KOPT-K1 (cell line): ENCODE measurements around the gene MAPK1IP1L.

Experiments
- H3K27ac ChIP-seq: fragments of 200-600 bp; sonication (generic); 2 replicates; pipeline ENCODE4 v1.5.1; 2016; ENCODE audit warnings: antibody characterized with exemption, mild to moderate bottlenecking, low read depth, low read length; ENCODE audit not compliant: poor library complexity, severe bottlenecking
- H3K36me3 ChIP-seq: fragments of 200-600 bp; sonication (generic); 2 replicates; pipeline ENCODE4 v1.5.1; 2017; ENCODE audit warnings: antibody characterized with exemption, mild to moderate bottlenecking, low read length, moderate library complexity; ENCODE audit not compliant: insufficient read depth
- H3K9me3 ChIP-seq: fragments of 200-600 bp; sonication (generic); 2 replicates; pipeline ENCODE4 v1.5.1; 2017; ENCODE audit warnings: antibody characterized with exemption, low read length, mild to moderate bottlenecking; ENCODE audit not compliant: insufficient read depth, poor library complexity, severe bottlenecking

Gene MAPK1IP1L

GRCh38 chr14:55098561-55098898 is 47.1 kb downstream of the MAPK1IP1L start:
- Histone ChIP-seq H3K27ac (peak overlapping the region; percentile 27), H3K36me3 (no peaks in the 10 kb centered on the region), H3K9me3 (no peaks in the 10 kb centered on the region)

- no peaks in the 10 kb centered on the region for H3K36me3 ChIP-seq
- H3K9me3 ChIP-seq = peaks cover 9% of the 10 kb centered on the region
- H3K27ac ChIP-seq = no peak overlapping the region
Observed at GRCh38 chr14:55099756-55100155, 48.3 kb downstream of the MAPK1IP1L start.

GRCh38 chr14:55101698-55102097 is 50.3 kb downstream of the MAPK1IP1L start:
- Histone ChIP-seq H3K9me3 (peaks cover 10% of the 10 kb centered on the region), H3K27ac (peak overlapping the region; percentile 85), H3K36me3 (no peaks in the 10 kb centered on the region)

GRCh38 chr14:55102141-55102621 is 50.7 kb downstream of the MAPK1IP1L start:
- H3K9me3 ChIP-seq = peaks cover 10% of the 10 kb centered on the region
- H3K27ac ChIP-seq = peak overlapping the region; percentile 85
- H3K36me3 ChIP-seq = no peaks in the 10 kb centered on the region

GRCh38 chr14:55103005-55103640 is 51.7 kb downstream of the MAPK1IP1L start:
- H3K27ac ChIP-seq = peak overlapping the region; percentile 85

GRCh38 chr14:55103971-55104954 is 52.8 kb downstream of the MAPK1IP1L start:
- Histone ChIP-seq H3K27ac (peak overlapping the region; percentile 85), H3K36me3 (no peaks in the 10 kb centered on the region), H3K9me3 (peaks cover 10% of the 10 kb centered on the region)

More at GRCh38 chr14:55103005-55103640, 51.7 kb downstream of the MAPK1IP1L start:
- Histone ChIP-seq H3K36me3 (no peaks in the 10 kb centered on the region), H3K9me3 (peaks cover 10% of the 10 kb centered on the region)

GRCh38 chr14:55105991-55106390 is 54.5 kb downstream of the MAPK1IP1L start:
- no peaks in the 10 kb centered on the region for H3K36me3 ChIP-seq
- peaks cover 10% of the 10 kb centered on the region for H3K9me3 ChIP-seq
- no peak overlapping the region for H3K27ac ChIP-seq

GRCh38 chr14:55107766-55108554 is 56.5 kb downstream of the MAPK1IP1L start:
- H3K27ac ChIP-seq = no peak overlapping the region
- no peaks in the 10 kb centered on the region for H3K36me3 ChIP-seq
- peaks cover 10% of the 10 kb centered on the region for H3K9me3 ChIP-seq

GRCh38 chr14:55109836-55110235 is 58.4 kb downstream of the MAPK1IP1L start:
- Histone ChIP-seq H3K27ac (no peak overlapping the region), H3K36me3 (no peaks in the 10 kb centered on the region)

GRCh38 chr14:55111122-55111708 is 59.8 kb downstream of the MAPK1IP1L start:
- Histone ChIP-seq H3K9me3 (no peaks in the 10 kb centered on the region), H3K27ac (no peak overlapping the region), H3K36me3 (no peaks in the 10 kb centered on the region)

More at GRCh38 chr14:55109836-55110235, 58.4 kb downstream of the MAPK1IP1L start:
- H3K9me3 ChIP-seq = peaks cover under 1% of the 10 kb centered on the region

GRCh38 chr14:55114720-55115119 is 63.3 kb downstream of the MAPK1IP1L start:
- Histone ChIP-seq H3K9me3 (no peaks in the 10 kb centered on the region), H3K36me3 (no peaks in the 10 kb centered on the region), H3K27ac (no peak overlapping the region)

- no peaks in the 10 kb centered on the region for H3K9me3 ChIP-seq
- H3K36me3 ChIP-seq = no peaks in the 10 kb centered on the region
- H3K27ac ChIP-seq = no peak overlapping the region
Observed at GRCh38 chr14:55115460-55115859, 64.0 kb downstream of the MAPK1IP1L start.

- H3K36me3 ChIP-seq = no peaks in the 10 kb centered on the region
- no peak overlapping the region for H3K27ac ChIP-seq
- no peaks in the 10 kb centered on the region for H3K9me3 ChIP-seq
Observed at GRCh38 chr14:55115861-55116245, 64.4 kb downstream of the MAPK1IP1L start.

GRCh38 chr14:55116246-55117030 is 65.0 kb downstream of the MAPK1IP1L start:
- Histone ChIP-seq H3K36me3 (no peaks in the 10 kb centered on the region), H3K9me3 (no peaks in the 10 kb centered on the region), H3K27ac (no peak overlapping the region)
